K562 (cell line): ENCODE measurements around the gene RPS28. TPM values are rescaled to one million over a fixed set of nuclear protein-coding genes. Genes with fewer than 3 reads are reported as not detected.
A peak's percentile ranks its signal among the peaks of the same experiment; 100 is the strongest.

Experiments
- ATAC-seq: fragments of 200-7000 bp; cut with Tn5 transposase; 3 replicates; pipeline ENCODE4 v1.9.1; 2020; ENCODE audit warnings: moderate library complexity
- BruUV-seq: library from RNA; stranded (reverse); fragments of 400-500 nt; replicated peaks from 2 replicates; lab custom pipeline; 2021; lab: Mats Ljungman, UMichigan
- CTCF ChIA-PET: fragments of 300-600 bp; formaldehyde crosslinking; extraction: SDS; loops from one replicate; lab custom pipeline; 2021; ENCODE audit warnings: low intra/inter-chr PET ratio; lab: Yijun Ruan, JAX
- POLR2A ChIA-PET: fragments of 300-600, 350-650 bp; sonication (Branson Sonifier 250); formaldehyde crosslinking; extraction: SDS; loops from one replicate; lab custom pipeline; 2021; ENCODE audit warnings: antibody characterized with exemption, inconsistent platforms; lab: Yijun Ruan, JAX
- DNase-seq, 4 experiments: peaks; one replicate each; pipeline versions ENCODE4 v3.0.0 to v3.0.0-alpha.2; 2011 to 2018; ENCODE audit warnings: low spot score in 3 of 4, mixed read lengths in 3 of 4; ENCODE audit errors: extremely low read depth in 1 of 4
- FAIRE-seq: peaks from 2 replicates; lab custom pipeline; 2011; peaks lifted over from hg19 to GRCh38; lab: Jason Lieb, UNC
- H2AFZ ChIP-seq: 2 replicates; pipeline ENCODE4 v1.6.0; 2011; ENCODE audit warnings: low read depth, low read length, control low read depth, inconsistent platforms
- H3K27ac ChIP-seq: fragments of 200-600 bp; 3 replicates; pipeline ENCODE4 v1.8.0; 2011; ENCODE audit warnings: low read depth, mild to moderate bottlenecking, control low read depth, inconsistent platforms, low read length, moderate library complexity, mixed read lengths; ENCODE audit errors: extremely low read depth
- H3K27me3 ChIP-seq, 2 experiments: fragments of 300-600 bp in 1 of 2; 2 replicates in 1 of 2; 3 replicates in 1 of 2; pipeline versions ENCODE4 v1.6.0 to v1.8.0; 2011; ENCODE audit warnings: inconsistent platforms in 2 of 2, low read length in 2 of 2, mild to moderate bottlenecking in 1 of 2, mixed read lengths in 1 of 2, moderate library complexity in 1 of 2; ENCODE audit not compliant: control insufficient read depth in 2 of 2, insufficient read depth in 2 of 2
- H3K36me3 ChIP-seq: fragments of 300-600 bp; 3 replicates; pipeline ENCODE4 v1.8.0; 2011; ENCODE audit warnings: mild to moderate bottlenecking, low read length, inconsistent platforms; ENCODE audit not compliant: control insufficient read depth, insufficient read depth
- H3K4me1 ChIP-seq, 2 experiments: fragments of 200-600 bp in 1 of 2; replicated peaks in 1 of 2; 2 replicates in 1 of 2; 3 replicates in 1 of 2; pipeline versions ENCODE4 v1.5.1 to v1.8.0; 2011; ENCODE audit warnings: inconsistent platforms in 2 of 2, low read length in 2 of 2, mild to moderate bottlenecking in 1 of 2, mixed read lengths in 1 of 2, moderate library complexity in 1 of 2; ENCODE audit not compliant: control insufficient read depth in 2 of 2, insufficient read depth in 2 of 2
- H3K4me2 ChIP-seq: 2 replicates; pipeline ENCODE4 v1.6.1; 2011; ENCODE audit warnings: low read length, control low read depth, inconsistent platforms, mixed read lengths; ENCODE audit not compliant: insufficient read depth
- H3K4me3 ChIP-seq: fragments of 200-600 bp; sonication (generic), shearing (Covaris generic); 2 replicates; pipeline ENCODE4 v1.5.1; 2016; ENCODE audit warnings: control low read depth, inconsistent platforms
- H3K79me2 ChIP-seq: fragments of 200-600 bp; 3 replicates; pipeline ENCODE4 v1.8.0; 2011; ENCODE audit warnings: low read length, inconsistent platforms; ENCODE audit not compliant: control insufficient read depth, insufficient read depth
- H3K9ac ChIP-seq, 2 experiments: 2 replicates each; pipeline versions ENCODE4 v1.6.0 to v1.6.1; 2011; ENCODE audit warnings: low read depth in 2 of 2, low read length in 2 of 2, control low read depth in 1 of 2, inconsistent platforms in 1 of 2, mild to moderate bottlenecking in 1 of 2, mixed read lengths in 1 of 2; ENCODE audit not compliant: insufficient read depth in 1 of 2
- H3K9me1 ChIP-seq: one replicate; pipeline ENCODE4 v1.6.0; 2011; ENCODE audit warnings: inconsistent platforms, mild to moderate bottlenecking, low read length, moderate library complexity; ENCODE audit not compliant: control insufficient read depth, insufficient read depth
- H3K9me3 ChIP-seq: replicated peaks from 2 replicates; pipeline ENCODE4 v1.5.1; 2011; ENCODE audit warnings: low read depth, low read length, inconsistent platforms; ENCODE audit not compliant: control insufficient read depth, insufficient read depth
- H4K20me1 ChIP-seq: replicated peaks from 2 replicates; pipeline ENCODE4 v1.6.1; 2011; ENCODE audit warnings: low read length, inconsistent platforms, mixed read lengths; ENCODE audit not compliant: control insufficient read depth, insufficient read depth
- ASH1L ChIP-seq: fragments of 450-650 bp; IDR thresholded peaks from 2 replicates; pipeline ENCODE4 v1.6.1; 2018; ENCODE audit warnings: borderline replicate concordance, mild to moderate bottlenecking, low read depth; ENCODE audit not compliant: partially characterized antibody
- BHLHE40 ChIP-seq: IDR thresholded peaks from 2 replicates; pipeline ENCODE4 v1.6.1; 2011; ENCODE audit warnings: low read length, improper control_type of control experiment
- CBX5 ChIP-seq: IDR thresholded peaks from 2 replicates; pipeline ENCODE4 v1.6.1; 2014; ENCODE audit warnings: low read depth, borderline replicate concordance
- ESRRB ChIP-seq: fragments of 250-450 bp; sonication (Bioruptor Pico); IDR thresholded peaks from 2 replicates; pipeline ENCODE4 v1.5.0; 2020; ENCODE audit warnings: mild to moderate bottlenecking, moderate library complexity, borderline replicate concordance
- KDM1A ChIP-seq, 2 experiments: fragments of 450-650 bp; IDR thresholded peaks; 2 replicates each; pipeline ENCODE4 v1.6.1; 2016; ENCODE audit warnings: mild to moderate bottlenecking in 2 of 2
- SMARCE1 ChIP-seq: fragments of 450-650 bp; IDR thresholded peaks from 2 replicates; pipeline ENCODE4 v1.7.1; 2016; ENCODE audit warnings: mild to moderate bottlenecking
- SP1 ChIP-seq: sonication (generic); formaldehyde crosslinking; IDR thresholded peaks from 2 replicates; pipeline ENCODE4 v1.8.1; 2022; ENCODE audit warnings: mild to moderate bottlenecking, missing genetic modification reagents
- YY1 ChIP-seq, 3 experiments: IDR thresholded peaks; 2 replicates each; pipeline ENCODE4 v1.6.1; 2011; ENCODE audit warnings: low read length in 2 of 3, mild to moderate bottlenecking in 2 of 3, moderate library complexity in 2 of 3, borderline replicate concordance in 1 of 3, control low read depth in 1 of 3, low read depth in 1 of 3; ENCODE audit not compliant: insufficient read depth in 3 of 3, insufficient replicate concordance in 2 of 3, control insufficient read depth in 1 of 3, insufficient read length in 1 of 3; ENCODE audit errors: extremely low read depth in 1 of 3
- ZNF121 ChIP-seq: sonication (generic); formaldehyde crosslinking; conservative IDR thresholded peaks from 2 replicates; pipeline ENCODE4 v1.8.0; 2022; ENCODE audit warnings: missing genetic modification reagents
- WGBS: fragments of 100-300 bp; shearing (Covaris generic); methylation state at CpG from one replicate; pipeline ENCODE4 v1.1.6; 2016; ENCODE audit warnings: low coverage, mixed read lengths; ENCODE audit not compliant: insufficient coverage; ENCODE audit errors: missing lambda C conversion rate; 5-methylcytosine and 5-hydroxymethylcytosine counted together
- in situ Hi-C: fragments of 300-500 bp; cut with MboI; formaldehyde crosslinking; loops from 4 replicates; pipeline ENCODE4 v1.15.0; 2018; ENCODE audit warnings: inconsistent platforms, mixed read lengths
- intact Hi-C: fragments of 100-400 bp; cut with micrococcal nuclease; formaldehyde crosslinking; loops from 2 replicates; pipeline ENCODE4 v1.14.2; 2022
- polyA plus RNA-seq, 8 experiments: library from polyadenylated mRNA; depleted of rRNA in 4 of 8; stranded (reverse) in 5 of 8; unstranded in 3 of 8; fragments of >200 nt; fragmentation: Nextera tagmentation in 2 of 8; fragmentation: Illumina TruSeq in 1 of 8; extraction: Ambion mirVana in 2 of 8; extraction: Trizol in 1 of 8; gene quantifications; 2 replicates each; pipeline versions ENCODE4 v1.2.1 to v1.2.3, GENCODE V29; 2011 to 2014; ENCODE audit warnings: inconsistent platforms in 1 of 8, missing spikeins in 1 of 8
- total RNA-seq, 7 experiments: library from RNA; depleted of rRNA in 6 of 7; stranded (reverse); fragments of >200 nt in 6 of 7; fragmentation: Illumina TruSeq in 2 of 7; extraction: Trizol in 2 of 7; gene quantifications; 2 replicates each; pipeline versions ENCODE4 v1.2.1 to v1.2.3, GENCODE V29; 2011 to 2021; ENCODE audit warnings: low replicate concordance in 1 of 7
- TF ChIP-seq, protein P1 (sequence below): fragments of 150-350 bp; conservative IDR thresholded peaks from 2 replicates; pipeline ENCODE4 v1.6.1; 2014; ENCODE audit warnings: low read length
- TF ChIP-seq, protein P2 (sequence below): sonication (generic); formaldehyde crosslinking; IDR thresholded peaks from 2 replicates; pipeline ENCODE4 v1.8.0; 2022; ENCODE audit warnings: missing genetic modification reagents, mild to moderate bottlenecking, moderate library complexity, borderline replicate concordance
- TF ChIP-seq, protein P3 (sequence below): fragments of 250-450 bp; sonication (Bioruptor Pico); IDR thresholded peaks from 2 replicates; pipeline ENCODE4 v1.8.0; 2022; ENCODE audit warnings: inconsistent platforms

The RPS28 gene
- total and polyA plus RNA-seq, 9 of the 15 experiments (the other 6 are each of a cell fraction or from before 2014, with no cell fraction given), result 165 to 2,827 (median 1,303) TPM

DNA sequence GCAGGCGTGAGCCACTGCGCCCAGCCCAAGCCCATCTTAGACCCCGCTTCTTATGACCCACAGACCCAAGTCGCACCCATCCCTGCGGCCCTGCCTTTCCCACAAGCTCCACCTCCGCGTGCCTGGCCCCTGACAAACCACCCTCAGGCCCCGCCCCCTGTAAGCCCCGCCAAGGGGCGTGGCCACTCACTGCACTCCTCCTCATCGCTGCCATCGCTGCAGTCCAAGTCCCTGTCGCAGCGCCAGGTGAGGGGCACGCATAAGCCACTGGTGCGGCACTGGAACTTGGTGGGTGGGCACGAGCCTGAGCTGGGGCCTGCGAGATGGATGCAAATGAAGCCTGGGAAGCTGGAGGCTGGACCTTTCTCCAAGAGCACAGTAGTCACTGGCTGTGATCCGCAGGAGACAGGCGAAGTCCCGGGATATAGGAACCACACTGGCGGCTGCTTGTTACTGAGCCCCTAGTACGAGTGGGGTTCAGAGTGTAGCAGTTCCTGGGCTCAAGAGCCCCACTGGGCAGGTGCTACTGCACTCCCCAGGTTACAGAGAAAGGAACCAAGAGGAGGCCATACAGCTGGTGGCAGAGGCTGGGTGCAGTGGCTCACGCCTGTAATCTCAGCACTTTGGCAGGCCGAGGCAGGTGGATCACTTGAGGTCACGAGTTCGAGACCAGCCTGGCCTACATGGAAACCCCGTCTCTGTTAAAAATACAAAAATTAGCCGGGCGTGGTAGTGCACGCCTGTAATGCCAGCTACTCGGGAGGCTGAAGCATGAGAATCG, 16.3 kb upstream of the RPS28 start:
- H3K9me1 ChIP-seq, result no peaks in the 10 kb centered on the region
- H3K9ac ChIP-seq, result peak overlapping the region in 1 of 2 experiments; percentile 85; a peak in 2 of 4 replicates
- peak; percentile 83 for ATAC-seq
- in situ Hi-C loops (loop anchor here (5.0 kb wide), 1 partner anchor 38 kb away; no protein-coding TSS in a partner anchor), intact Hi-C loops (no loop called here)
- peak; percentile 90 to 93 (median 92) for DNase-seq
- no peak overlapping the region for H3K27ac ChIP-seq
- peak overlapping the region; percentile 53 for H3K4me2 ChIP-seq
- POLR2A ChIA-PET, result interaction anchor here (0.8 to 1.5 kb wide), 3 partner anchors 9 to 16 kb away, joined by 3 to 15 read pairs (median 3); partner anchors contain the start of genes NDUFA7 and RPS28
- no peak overlapping the region for H3K4me3 ChIP-seq
- BruUV-seq, result no TSS peak
- CTCF ChIA-PET, result no interaction called here
- peak overlapping the region; percentile 21; the same call in 1 of the 2 replicates for H2AFZ ChIP-seq
- peaks cover 39% of the 10 kb centered on the region; the same call in 1 of the 3 replicates for H3K36me3 ChIP-seq
- no peaks in the 10 kb centered on the region for H3K27me3 ChIP-seq
- H3K4me1 ChIP-seq, result peaks cover 28 to 65% of the 10 kb centered on the region in 2 experiments; a peak in 4 of 5 replicates
- H3K9me3 ChIP-seq, result no peaks in the 10 kb centered on the region
- WGBS, result 31% methylated on average over 33 of the region's 33 CpGs
- H4K20me1 ChIP-seq, result no peaks in the 10 kb centered on the region; the same call in 1 of the 2 replicates
- peak; percentile 79 for FAIRE-seq
- peaks cover 25% of the 10 kb centered on the region for H3K79me2 ChIP-seq
- TF ChIP-seq CBX5, result no peak
- TF ChIP-seq ASH1L, result no peak
- TF ChIP-seq, protein P1, sequence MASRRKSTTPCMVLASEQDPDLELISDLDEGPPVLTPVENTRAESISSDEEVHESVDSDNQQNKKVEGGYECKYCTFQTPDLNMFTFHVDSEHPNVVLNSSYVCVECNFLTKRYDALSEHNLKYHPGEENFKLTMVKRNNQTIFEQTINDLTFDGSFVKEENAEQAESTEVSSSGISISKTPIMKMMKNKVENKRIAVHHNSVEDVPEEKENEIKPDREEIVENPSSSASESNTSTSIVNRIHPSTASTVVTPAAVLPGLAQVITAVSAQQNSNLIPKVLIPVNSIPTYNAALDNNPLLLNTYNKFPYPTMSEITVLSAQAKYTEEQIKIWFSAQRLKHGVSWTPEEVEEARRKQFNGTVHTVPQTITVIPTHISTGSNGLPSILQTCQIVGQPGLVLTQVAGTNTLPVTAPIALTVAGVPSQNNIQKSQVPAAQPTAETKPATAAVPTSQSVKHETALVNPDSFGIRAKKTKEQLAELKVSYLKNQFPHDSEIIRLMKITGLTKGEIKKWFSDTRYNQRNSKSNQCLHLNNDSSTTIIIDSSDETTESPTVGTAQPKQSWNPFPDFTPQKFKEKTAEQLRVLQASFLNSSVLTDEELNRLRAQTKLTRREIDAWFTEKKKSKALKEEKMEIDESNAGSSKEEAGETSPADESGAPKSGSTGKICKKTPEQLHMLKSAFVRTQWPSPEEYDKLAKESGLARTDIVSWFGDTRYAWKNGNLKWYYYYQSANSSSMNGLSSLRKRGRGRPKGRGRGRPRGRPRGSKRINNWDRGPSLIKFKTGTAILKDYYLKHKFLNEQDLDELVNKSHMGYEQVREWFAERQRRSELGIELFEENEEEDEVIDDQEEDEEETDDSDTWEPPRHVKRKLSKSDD, result no peak
- TF ChIP-seq BHLHE40, result peak; percentile 32; the same call in 1 of the 2 replicates
- peak; percentile 29; the same call in 1 of the 2 replicates for TF ChIP-seq SP1 (CRISPR knock-in tag)
- TF ChIP-seq, protein P2, sequence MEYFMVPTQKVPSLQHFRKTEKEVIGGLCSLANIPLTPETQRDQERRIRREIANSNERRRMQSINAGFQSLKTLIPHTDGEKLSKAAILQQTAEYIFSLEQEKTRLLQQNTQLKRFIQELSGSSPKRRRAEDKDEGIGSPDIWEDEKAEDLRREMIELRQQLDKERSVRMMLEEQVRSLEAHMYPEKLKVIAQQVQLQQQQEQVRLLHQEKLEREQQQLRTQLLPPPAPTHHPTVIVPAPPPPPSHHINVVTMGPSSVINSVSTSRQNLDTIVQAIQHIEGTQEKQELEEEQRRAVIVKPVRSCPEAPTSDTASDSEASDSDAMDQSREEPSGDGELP (CRISPR knock-in tag), result peak; percentile 37; the same call in 1 of the 2 replicates
- no peak for TF ChIP-seq ZNF121 (CRISPR knock-in tag)
- TF ChIP-seq SMARCE1, result no peak
- TF ChIP-seq YY1 (IDR thresholded peaks at IDR 0.05; ENCODE audit: borderline replicate concordance in 1 of 3, control insufficient read depth in 1 of 3, extremely low read depth in 1 of 3, insufficient read depth in 3 of 3, insufficient read length in 1 of 3, insufficient replicate concordance in 2 of 3, low read depth in 1 of 3, low read length in 2 of 3), result peak in 1 of 3 experiments; percentile 17
- TF ChIP-seq ESRRB (CRISPR knock-in tag), result no peak
- TF ChIP-seq, protein P3, sequence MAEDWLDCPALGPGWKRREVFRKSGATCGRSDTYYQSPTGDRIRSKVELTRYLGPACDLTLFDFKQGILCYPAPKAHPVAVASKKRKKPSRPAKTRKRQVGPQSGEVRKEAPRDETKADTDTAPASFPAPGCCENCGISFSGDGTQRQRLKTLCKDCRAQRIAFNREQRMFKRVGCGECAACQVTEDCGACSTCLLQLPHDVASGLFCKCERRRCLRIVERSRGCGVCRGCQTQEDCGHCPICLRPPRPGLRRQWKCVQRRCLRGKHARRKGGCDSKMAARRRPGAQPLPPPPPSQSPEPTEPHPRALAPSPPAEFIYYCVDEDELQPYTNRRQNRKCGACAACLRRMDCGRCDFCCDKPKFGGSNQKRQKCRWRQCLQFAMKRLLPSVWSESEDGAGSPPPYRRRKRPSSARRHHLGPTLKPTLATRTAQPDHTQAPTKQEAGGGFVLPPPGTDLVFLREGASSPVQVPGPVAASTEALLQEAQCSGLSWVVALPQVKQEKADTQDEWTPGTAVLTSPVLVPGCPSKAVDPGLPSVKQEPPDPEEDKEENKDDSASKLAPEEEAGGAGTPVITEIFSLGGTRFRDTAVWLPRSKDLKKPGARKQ, result 0 out of 2 replicates have a peak, but pooled peaks have one; percentile 47
- 0 out of 4 replicates have a peak, but pooled peaks of 1 of the 2 experiments have one; percentile 14 for TF ChIP-seq KDM1A (IDR thresholded peaks at IDR 0.05)
